IPS-18c (cell line): Measurements from ENCODE around the gene DGCR2.

Experiments
- H3K4me3 ChIP-seq: 2 replicates; pipeline ENCODE4 v1.7.0; 2013; ENCODE audit warnings: low read depth, mild to moderate bottlenecking, low read length, moderate library complexity; ENCODE audit not compliant: insufficient read depth
- H3K9me3 ChIP-seq: one replicate; pipeline ENCODE4 v1.6.1; 2013; ENCODE audit warnings: mild to moderate bottlenecking, low read length, moderate library complexity; ENCODE audit not compliant: control insufficient read depth, insufficient read depth

The DGCR2 gene

GRCh38 chr22:19120829-19121630 lies 1.2 kb downstream of the DGCR2 start:
- peak overlapping the region; percentile 82 for H3K4me3 ChIP-seq
- H3K9me3 ChIP-seq: no peaks in the 10 kb centered on the region

GRCh38 chr22:19119949-19120348 lies 2.3 kb downstream of the DGCR2 start:
- Histone ChIP-seq H3K9me3 (no peaks in the 10 kb centered on the region), H3K4me3 (no peak overlapping the region)

GRCh38 chr22:19118329-19118880 lies 3.8 kb downstream of the DGCR2 start:
- H3K4me3 ChIP-seq: no peak overlapping the region

GRCh38 chr22:19117111-19117512 lies 5.1 kb downstream of the DGCR2 start:
- Histone ChIP-seq H3K4me3 (no peak overlapping the region), H3K9me3 (no peaks in the 10 kb centered on the region)

More at GRCh38 chr22:19118329-19118880, 3.8 kb downstream of the DGCR2 start:
- H3K9me3 ChIP-seq: no peaks in the 10 kb centered on the region

GRCh38 chr22:19115628-19116027 lies 6.6 kb downstream of the DGCR2 start:
- no peaks in the 10 kb centered on the region for H3K9me3 ChIP-seq
- H3K4me3 ChIP-seq: no peak overlapping the region

- Histone ChIP-seq H3K4me3 (no peak overlapping the region), H3K9me3 (no peaks in the 10 kb centered on the region)
These were observed 7.1 kb downstream of the DGCR2 start for GRCh38 chr22:19114984-19115552.

- no peak overlapping the region for H3K4me3 ChIP-seq
- no peaks in the 10 kb centered on the region for H3K9me3 ChIP-seq
These were observed 8.8 kb downstream of the DGCR2 start for GRCh38 chr22:19113429-19113828.

- no peaks in the 10 kb centered on the region for H3K9me3 ChIP-seq
- no peak overlapping the region for H3K4me3 ChIP-seq
These were observed 10.6 kb downstream of the DGCR2 start for GRCh38 chr22:19111584-19111983.

GRCh38 chr22:19111140-19111539 lies 11.1 kb downstream of the DGCR2 start:
- H3K4me3 ChIP-seq: no peak overlapping the region
- H3K9me3 ChIP-seq: no peaks in the 10 kb centered on the region

GRCh38 chr22:19110646-19111045 lies 11.6 kb downstream of the DGCR2 start:
- Histone ChIP-seq H3K9me3 (no peaks in the 10 kb centered on the region), H3K4me3 (no peak overlapping the region)

- no peak overlapping the region for H3K4me3 ChIP-seq
- H3K9me3 ChIP-seq: no peaks in the 10 kb centered on the region
These were observed 12.2 kb downstream of the DGCR2 start for GRCh38 chr22:19110064-19110458.

GRCh38 chr22:19109198-19110063 lies 12.8 kb downstream of the DGCR2 start:
- Histone ChIP-seq H3K9me3 (no peaks in the 10 kb centered on the region), H3K4me3 (no peak overlapping the region)

- Histone ChIP-seq H3K4me3 (no peak overlapping the region), H3K9me3 (no peaks in the 10 kb centered on the region)
These were observed 13.4 kb downstream of the DGCR2 start for GRCh38 chr22:19108807-19109197.

GRCh38 chr22:19107730-19108074 lies 14.5 kb downstream of the DGCR2 start:
- no peaks in the 10 kb centered on the region for H3K9me3 ChIP-seq

GRCh38 chr22:19106886-19107729 lies 15.1 kb downstream of the DGCR2 start:
- Histone ChIP-seq H3K4me3 (no peak overlapping the region), H3K9me3 (no peaks in the 10 kb centered on the region)

More at GRCh38 chr22:19107730-19108074, 14.5 kb downstream of the DGCR2 start:
- no peak overlapping the region for H3K4me3 ChIP-seq

- H3K4me3 ChIP-seq: no peak overlapping the region
- peaks cover under 1% of the 10 kb centered on the region for H3K9me3 ChIP-seq
These were observed 16.1 kb downstream of the DGCR2 start for GRCh38 chr22:19105867-19106802.
